ENCODE data around the gene SLC51A.
"Not testable (repeated sequence)": the region's sequence is repeated elsewhere in the genome, so short reads cannot be mapped to it uniquely, and the experiment has no call there.

SLC51A gene

DNA sequence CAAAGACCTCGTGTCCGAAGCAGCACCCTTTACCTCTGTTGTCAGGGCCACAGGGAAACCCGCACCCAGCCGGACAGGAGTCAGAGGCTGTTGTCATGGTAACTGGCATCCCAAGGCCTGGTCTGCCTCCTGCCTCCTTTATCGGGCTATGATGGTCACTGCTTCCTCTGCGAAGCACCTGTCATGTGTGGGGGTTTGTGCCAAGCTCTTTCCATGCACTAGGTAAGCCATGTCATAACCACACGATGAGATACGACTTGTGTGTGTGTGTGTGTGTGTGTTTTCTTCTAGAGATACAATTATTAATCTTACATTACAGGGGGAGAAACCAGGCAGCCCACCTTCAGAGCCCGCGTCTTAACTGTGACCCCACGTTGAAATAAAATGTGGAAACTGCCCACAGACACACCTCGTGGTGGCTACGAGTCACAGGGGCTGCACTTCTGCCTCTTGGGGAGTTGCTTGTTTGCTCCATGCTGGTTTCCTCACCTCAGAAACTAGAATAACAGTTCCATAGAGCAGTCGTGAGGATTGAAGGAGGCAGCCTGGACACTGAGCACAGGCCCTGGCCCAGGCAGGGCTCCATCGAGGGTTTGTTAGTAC lies 23.1 kb upstream of the SLC51A start:
- no peak for DNase-seq (ENCODE audit: low read depth in 2 of 2, low spot score in 1 of 2)

DNA sequence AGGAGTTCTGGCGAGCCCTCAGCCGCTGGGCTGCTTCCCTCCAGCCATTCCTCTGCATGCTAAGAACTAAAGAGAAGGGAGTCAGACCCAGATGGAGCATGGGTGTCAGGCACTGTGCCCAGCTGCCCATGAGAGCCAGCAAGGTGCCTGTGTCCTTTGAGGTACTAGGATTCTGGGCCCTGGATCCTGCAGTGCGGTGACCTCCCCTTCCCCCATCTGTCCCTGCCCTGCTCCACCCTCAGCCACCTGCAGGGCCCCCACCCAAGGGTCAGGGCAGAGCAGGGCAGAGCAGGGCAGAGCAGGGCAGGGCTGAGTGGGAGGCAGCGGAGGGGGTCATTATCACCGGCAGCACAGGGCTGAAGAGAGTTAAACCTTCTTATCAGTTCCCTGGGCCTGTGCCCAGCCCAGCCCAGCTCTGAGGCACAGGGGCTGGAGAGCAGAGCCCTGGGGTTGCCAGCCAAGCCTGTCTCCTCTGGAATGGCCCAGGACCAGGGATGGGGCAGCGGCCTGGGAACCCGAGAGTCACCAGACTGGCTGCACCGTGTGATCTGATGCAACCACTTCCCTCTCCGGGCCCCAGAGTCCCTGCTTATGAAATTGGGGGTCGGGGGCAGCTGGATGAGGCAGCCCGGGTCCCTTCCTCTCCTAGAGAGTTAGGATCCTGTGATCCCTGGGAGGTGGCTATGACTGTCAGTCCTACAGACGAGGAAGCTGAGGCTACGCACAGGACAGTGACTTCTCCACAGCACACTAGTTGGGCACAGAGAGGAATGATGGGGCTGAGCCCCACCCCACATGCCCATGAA lies 22.4 kb upstream of the SLC51A start:
- no peak for DNase-seq (ENCODE audit: low read depth in 2 of 2, low spot score in 1 of 2)

DNA sequence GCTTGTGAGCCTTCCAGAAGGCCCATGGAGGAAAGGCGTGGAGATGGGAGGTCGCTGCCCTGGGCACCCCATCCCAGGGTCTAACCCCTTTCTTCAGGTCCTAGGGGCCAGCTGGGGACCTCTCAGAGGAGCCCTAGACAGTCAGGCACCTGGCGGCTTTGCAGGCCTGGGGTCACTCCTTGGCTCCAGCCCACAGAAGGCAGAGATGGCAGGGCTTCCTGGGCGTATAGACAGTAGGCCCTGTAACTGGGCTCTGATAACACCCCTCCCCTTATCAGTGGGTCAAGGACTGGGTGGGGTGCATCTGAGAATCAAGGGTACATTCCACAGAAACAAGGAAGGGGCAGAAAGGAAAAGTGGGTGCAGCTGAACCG lies 21.8 kb upstream of the SLC51A start:
- no peak for DNase-seq (ENCODE audit: low read depth in 2 of 2, low spot score in 1 of 2)

DNA sequence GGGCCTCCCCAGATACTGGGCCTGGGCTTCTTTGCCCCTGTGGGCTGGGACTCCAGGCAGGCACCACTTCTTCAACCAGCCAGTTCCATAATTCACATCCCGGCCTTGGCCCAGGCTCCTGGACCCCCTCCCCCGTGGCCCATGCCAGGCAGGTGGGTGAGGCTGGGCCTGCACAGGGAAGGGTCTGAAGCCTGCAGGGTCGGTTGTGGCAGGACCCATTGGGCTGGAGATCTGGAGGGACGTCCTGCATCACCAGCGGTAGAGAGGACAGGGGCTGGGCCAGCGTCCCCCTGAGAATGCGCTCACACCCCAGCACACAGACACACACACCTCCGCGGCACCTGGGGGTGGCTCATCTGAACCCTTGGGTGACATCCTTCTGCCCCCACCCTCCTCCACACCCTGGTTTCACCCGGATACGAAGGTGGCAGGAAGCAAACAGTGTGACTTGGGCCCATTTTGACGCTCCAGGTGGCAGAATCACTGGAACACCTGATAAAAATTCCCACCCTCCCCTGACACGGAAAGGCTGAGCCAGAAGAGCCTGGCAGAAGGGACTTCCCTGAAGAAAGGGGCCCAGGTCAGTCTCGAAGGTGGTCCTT lies 20.6 kb upstream of the SLC51A start:
- no peak for DNase-seq (ENCODE audit: low read depth in 2 of 2, low spot score in 1 of 2)

DNA sequence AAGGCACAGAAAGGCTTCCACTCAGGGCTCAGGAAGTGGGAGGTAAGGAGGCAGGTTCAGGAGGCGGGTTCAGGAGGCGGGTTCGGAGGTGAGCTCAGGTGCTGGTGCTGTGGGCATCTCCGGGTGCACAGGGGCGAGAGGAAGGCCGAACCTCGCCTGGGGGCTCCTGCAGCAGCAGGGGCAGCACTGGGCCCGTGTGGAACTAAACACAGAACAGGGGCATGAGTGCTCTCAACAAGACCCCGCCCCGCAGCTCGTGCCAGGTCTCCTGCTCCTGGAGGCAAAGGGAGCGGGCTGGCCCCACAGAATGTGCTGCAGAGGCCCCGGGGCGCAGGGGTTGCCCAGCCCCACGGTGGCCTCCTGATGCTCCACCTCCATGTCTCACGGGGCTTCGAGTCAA lies 18.8 kb upstream of the SLC51A start:
- DNase-seq (ENCODE audit: low read depth in 2 of 2, low spot score in 1 of 2): no peak

DNA sequence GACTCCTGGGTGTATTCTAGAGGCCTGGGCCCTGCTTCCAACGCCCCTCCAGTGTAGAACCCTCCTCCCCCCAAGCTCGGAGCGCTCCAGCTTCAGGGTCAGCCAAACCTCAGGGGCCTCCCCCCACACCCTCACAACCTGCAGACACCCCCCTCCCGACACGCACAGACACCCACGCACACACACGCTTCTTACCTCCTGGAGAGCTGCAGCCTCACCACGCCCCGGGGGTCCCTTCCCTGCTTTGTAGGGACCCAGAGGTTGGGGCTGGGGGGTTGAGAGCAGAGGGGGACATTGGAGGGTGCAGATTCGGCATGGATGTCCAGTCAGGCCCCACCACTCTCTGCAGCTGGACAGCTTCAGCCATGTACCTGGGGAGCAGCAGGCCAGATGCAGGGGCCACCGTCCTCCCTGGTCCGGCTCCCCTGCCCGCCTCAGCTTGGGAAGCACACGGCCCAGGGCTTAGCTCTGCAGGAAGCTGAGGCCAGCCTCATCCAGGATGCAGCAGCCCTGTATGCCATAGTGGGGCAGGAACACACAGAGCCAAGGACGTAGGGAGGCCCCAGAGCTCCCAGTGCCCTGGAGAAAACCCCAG lies 18.2 kb upstream of the SLC51A start:
- DNase-seq (ENCODE audit: low read depth in 2 of 2, low spot score in 1 of 2): no peak

DNA sequence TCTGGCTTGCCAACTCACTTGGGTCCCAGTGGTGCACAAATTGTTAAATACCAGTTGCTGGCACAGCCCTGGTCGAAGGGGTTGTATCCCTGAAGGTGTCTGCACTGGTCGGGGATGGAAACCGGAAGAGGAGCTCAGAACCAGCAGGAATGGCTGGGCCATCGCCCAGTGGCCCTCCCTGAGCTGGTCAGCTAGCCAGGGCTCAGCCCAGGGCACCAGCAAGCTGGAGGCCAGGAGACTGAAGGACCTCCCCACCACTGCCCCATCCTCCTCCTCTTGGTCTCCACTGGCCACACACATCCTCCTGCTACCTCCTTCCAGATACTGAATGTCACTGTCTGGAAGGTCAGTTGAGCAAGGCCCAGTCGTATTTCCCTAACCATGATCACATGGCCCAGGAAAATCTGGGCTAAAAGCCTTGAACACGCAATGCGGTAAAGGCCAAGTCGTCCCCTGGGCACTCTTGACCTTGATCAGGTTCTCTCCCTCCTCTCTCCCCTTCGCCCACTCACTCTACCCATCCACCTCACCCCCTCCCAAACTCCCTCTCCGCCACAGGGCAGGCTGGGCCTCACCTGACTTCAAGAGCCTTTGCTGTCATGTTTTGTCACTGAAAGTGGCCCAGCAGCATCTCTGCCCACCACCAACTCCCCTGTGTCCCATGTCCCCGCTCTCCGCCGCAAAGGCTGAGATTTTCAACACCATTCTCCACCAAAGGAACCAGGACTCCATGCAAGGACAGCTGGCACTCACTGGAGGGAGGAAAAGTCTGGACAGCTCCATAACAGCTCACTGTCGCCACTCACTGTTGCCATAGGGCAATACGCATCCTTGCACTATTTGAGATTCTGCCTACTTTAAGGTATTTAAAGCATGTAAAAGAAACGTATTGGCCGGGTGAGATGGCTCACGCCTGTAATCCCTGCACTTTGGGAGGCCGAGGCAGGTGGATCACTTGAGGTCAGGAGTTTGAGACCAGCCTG lies 17.3 kb upstream of the SLC51A start:
- no peak for DNase-seq (ENCODE audit: low read depth in 2 of 2, low spot score in 1 of 2)

DNA sequence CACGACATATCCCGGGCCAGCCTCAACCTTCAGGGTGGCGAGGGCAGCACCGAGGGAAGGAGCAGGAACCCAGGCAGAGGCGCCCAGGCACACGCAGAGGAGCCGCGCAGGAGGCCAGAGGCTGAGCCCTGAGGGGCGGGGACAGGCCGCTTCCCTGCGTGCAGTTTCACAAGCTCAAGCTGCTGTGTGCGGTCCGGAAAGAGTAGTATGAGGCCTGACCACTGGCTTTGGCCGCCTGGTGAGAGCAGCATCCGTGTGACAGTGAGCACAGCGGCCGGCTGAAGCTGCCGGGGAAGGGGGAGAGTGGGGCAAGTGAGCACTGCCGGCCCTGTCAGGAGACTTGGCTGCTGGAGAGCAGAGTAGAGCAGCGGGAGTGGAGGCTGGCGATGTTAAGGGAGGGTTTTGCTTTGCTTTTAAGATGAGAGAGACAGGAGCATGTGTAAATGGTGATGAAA lies 13.8 kb upstream of the SLC51A start:
- no peak for DNase-seq (ENCODE audit: low read depth in 2 of 2, low spot score in 1 of 2)

DNA sequence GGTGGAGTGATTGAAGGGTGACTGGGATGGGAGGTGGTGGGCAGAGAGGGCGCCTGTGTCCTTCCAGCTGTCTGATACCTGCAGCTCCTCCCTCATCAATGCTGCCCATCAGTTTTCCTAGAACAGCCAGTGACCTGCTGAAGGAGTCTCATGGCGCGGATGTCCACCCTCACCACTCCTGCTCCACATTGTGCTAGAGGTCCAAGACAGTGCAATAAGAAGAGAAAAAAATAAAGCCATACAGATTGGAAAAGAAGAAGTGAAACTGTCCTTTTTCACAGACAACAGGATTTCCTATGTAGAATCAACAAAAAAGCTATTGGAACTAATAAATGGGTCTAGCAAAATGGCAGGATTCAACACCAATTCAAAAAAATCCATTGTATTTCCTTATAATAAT lies 12.5 kb upstream of the SLC51A start:
- DNase-seq (ENCODE audit: low read depth in 2 of 2, low spot score in 1 of 2): no peak

DNA sequence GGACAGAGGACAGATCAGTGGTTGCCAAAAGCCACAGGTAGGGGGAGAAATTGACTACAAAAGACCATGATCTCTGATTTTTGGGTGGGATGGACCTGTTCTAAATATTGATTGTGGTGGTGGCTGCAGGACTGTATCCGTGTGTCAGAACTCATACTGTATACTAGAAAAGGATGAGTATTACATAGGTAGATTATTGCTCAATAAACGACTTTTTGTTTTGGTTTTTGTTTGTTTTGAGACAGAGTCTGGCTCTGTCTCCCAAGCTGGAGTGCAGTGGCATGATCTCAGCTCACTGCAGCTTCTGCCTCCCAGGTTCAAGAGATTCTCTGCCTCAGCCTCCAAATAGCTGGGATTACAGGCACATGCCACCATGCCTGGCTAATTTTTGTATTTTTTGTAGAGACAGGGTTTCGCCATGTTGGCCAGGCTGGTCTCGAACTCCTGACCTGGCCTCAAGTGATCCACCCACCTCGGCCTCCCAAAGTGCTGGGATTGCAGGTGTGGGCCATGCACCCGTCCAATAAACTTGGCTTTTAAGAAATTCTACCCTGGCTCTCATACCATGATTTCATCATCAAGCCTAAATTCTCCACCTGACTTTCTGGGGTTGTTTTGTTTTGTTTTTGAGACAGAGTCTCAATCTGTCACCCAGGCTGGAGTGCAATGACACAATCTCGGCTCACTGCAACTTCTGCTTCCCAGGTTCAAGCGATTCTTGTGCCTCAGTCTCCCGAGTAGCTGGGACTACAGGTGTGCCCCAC lies 10.7 kb upstream of the SLC51A start:
- DNase-seq (ENCODE audit: low read depth in 2 of 2, low spot score in 1 of 2): not testable (repeated sequence)

DNA sequence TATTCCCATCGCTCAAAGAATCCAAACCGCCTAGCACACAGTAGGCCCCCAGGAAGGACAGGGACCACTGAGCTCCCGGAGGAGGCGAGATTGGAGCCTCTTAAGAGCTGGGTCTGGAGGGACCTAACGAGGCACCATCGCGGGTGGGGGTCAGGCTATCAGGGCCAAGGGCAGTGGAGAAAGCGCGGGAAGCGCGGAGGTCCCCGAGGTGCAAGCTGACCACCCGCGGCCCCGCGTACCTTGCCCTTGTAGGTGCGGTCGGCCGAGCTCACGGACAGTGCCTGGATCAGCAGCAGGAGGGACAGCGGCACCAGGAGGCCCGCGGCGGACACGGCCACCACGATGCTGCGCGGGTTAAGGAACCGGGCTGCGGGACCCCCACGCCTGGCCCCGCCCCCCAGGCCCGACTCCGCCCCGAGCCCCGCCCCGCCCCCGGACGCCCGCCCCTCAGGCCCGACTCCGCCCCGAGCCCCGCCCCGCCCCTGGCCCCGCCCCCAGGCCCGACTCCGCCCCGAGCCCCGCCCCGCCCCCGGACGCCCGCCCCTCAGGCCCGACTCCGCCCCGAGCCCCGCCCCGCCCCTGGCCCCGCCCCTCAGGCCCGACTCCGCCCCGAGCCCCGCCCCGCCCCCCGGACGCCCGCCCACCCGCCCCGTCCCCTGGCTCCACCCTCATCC lies 9.0 kb upstream of the SLC51A start:
- DNase-seq (ENCODE audit: low read depth in 2 of 2, low spot score in 1 of 2): no peak

DNA sequence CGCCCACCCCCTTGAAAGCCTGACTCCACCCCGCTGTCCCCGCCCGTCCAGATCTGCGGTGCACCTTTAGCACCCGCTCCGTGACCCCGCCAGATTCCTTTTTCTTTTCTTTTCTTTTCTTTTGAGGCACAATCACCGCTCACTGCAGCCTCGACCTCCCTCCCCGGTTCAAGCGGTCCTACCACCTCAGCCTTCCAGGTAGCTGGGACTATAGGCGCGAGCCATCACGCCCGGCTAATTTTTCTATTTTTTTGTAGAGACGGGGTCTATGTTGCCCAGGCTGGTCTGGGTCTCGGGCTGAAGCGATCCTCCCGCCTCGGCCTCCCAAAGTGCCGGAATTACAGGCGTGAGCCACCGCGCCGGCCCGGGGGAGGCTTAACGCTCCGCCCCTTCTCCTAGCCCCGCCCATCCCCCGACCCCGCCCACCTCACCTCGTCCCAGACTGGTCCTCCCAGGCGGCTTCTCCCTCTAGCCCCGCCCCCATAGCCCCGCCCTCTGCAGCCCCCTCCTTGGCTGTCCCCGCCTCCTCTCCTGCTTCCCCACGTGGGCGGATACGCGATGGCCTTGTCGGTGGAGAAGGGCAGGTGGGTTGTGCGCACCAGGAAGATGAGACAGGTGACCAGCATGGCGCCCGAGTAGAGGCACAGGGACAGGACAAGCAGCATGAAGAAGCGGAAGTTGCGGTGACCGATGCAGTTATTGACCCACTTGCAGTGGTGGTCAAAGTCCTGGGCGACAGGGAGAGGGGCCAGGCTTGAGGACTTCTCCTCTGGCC lies 8.3 kb upstream of the SLC51A start:
- DNase-seq (ENCODE audit: low read depth in 2 of 2, low spot score in 1 of 2): peak in 1 of 2 donors; percentile 23

DNA sequence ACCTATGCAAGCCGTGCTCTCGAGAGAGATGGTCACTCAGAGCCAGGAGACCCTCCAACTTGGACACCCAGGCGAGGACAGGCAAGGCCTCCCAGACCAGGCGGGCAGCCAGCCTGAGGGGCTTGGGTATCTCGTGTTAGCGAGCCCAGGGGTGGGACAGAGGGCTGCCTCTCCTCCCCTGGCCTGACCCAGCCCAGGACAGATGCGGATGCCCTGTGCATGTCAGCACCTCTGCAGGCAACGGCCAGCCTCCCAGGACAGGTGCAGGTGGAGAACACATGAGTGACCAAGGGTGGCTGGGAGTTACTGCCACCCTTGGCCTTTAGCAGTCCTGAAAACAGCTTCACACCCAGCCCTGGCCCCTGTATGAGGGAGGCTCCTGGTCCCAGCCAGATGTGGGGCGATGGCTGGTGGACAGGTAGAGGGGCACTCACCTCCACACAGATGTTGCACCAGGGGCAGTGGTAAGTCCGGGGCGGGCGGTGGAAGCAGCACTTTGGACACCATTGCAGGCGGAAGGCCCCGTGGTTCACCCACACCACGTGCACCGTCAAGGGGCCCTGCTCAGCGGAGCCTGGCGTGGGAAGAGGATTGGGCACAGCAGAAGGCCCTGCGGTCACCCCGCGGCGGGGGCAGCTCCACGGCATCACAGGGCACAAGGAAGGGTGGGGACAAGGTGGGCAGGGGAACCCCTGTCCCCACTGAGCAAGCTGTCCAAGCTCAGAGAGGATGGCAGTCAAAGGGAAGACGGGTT lies 7.2 kb upstream of the SLC51A start:
- no peak for DNase-seq (ENCODE audit: low read depth in 2 of 2, low spot score in 1 of 2)

DNA sequence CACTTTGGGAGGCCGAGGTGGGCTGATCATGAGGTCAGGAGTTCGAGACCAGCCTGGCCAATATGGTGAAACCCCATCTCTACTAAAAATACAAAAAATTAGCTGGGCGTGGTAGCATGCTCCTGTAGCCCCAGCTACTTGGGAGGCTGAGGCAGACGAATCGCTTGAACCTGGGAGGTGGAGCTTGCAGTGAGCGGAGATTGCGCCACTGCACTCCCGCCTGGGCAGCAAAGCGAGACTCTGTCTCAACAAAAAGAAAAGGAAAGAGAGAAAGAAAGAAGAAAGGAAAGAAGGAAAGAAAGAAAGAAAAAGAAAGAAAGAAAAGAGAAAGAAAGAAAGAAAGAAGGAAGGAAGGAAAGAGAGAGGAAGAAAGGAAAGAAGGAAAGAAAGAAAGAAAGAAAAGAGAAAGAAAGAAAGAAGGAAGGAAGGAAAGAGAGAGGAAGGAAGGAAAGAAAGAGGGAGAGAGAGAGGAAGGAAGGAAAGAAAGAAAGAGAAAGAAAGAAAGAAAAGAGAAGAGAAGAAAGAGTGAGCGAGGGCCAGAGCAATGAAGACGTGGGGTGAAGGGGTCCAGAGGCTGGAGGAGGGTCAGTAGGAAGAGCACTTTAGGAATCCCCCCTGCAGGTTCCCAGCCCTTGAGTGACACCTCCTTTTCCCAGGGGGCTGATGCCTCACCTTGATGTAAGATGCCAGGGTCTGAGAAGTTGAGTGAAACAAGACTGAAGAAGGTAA lies 6.2 kb upstream of the SLC51A start:
- not testable (repeated sequence) for DNase-seq (ENCODE audit: low read depth in 2 of 2, low spot score in 1 of 2)

DNA sequence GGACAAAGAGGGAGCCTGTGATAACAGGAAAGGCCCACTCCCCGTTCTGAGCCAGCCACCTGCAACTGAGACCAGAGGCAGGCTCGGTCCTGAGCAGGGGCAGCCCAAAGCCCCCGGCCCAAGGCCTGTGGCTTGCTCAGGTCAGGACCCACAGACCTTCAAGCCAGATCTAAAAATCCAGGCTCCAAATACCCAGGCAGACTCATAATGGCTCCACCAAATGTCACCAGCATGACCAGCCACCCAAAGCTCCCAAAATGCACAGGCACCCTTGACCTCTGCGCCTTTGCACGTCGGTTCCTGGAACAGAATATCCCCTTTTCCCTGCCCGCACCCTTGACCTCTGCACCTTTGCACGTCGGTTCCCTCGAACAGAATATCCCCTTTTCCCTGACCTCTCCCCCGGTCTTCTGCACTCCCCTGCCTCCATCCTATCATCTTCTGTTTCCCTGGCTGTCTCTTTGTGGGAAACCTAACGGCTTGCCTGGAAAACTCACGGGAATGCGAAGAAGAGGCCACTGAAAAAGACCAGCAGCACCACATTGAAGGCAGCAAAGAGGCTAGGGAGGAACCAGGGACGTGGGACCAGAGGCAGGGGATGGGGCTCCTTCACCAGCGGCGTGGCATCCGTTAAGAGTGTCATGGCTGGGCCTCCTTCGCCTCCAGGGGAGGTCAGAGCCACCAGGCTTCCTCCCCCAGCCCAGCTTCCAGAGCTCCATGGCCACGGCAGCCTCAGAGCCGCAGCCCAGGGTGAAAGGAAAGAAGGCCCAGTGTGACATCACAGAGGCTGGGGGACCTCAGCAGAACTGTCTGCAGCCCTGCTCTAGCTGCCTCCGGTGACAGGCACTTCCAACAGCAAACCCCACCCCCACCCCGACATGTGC lies 5.4 kb upstream of the SLC51A start, which contains the start of gene ZDHHC19:
ZDHHC19 (minus strand) TSS at position 728 of the 884 bp plus-strand sequence; CDS start at position 643, 85 bp downstream.
- DNase-seq (ENCODE audit: low read depth in 2 of 2, low spot score in 1 of 2): no peak

DNA sequence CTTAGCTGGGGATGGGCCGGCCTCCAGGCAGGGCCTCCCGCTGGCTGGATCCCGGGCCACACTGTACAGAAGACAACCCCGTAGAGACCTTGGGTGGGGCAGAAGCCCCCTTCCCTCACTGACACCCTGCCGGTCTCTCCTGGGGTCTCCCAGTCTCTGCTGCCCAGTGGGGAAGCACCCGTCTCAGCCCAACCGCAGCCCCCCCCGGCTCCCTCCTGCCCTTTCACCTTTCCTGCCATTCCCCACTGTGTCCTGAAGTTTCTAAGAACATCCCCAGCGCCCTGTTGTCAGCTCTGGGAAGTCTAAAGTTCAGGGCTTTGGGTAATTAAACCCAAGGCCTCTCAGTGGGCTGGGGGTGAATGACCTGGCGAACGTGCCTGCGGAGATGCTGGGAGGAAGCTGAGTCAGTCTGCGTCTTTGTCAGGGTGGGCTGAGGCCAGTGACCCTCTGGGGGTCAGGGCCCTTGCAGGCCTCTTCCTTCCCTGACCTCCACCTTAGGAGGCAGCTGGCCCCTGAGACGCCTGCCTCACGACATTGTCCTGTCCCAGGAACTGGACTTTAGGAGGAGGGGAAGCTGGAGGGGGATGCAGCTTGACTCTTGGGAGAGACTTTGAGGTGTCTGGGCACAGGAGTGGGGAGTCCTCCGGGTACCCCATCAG lies 1.4 kb upstream of the SLC51A start:
- DNase-seq (ENCODE audit: low read depth in 2 of 2, low spot score in 1 of 2): no peak

Measured in stimulated activated CD8-positive, alpha-beta memory T cell treated with anti-CD3 and anti-CD28 coated beads, Interleukin-4, amount 100 ng/mL, for 4 hours (primary cell).